ENCODE data around the gene CSRNP2. TPM values are rescaled to one million over a fixed set of nuclear protein-coding genes. Genes with fewer than 3 reads are reported as not detected.

Gene CSRNP2
- total RNA-seq, 4 donors from 2014 or later = 22.6 to 36.2 (median 31.1) TPM

- no peaks in the 10 kb centered on the region for H3K9me3 ChIP-seq
- H3K36me3 ChIP-seq = peaks cover 0 to 43% (median 0%) of the 10 kb centered on the region in 3 donors
- peak overlapping the region in 1 of 4 donors; percentile 86 for H3K27ac ChIP-seq
- 61 to 66% methylated on average over 3 of the region's 3 CpGs for WGBS, 2 donors
- no peak for DNase-seq (ENCODE audit: low spot score in 2 of 2)
- TF ChIP-seq POLR2A (IDR thresholded peaks at IDR 0.05) = no peak
- TF ChIP-seq EP300 (IDR thresholded peaks at IDR 0.05) = no peak
- no peak for TF ChIP-seq CTCF (IDR thresholded peaks at IDR 0.05)
- H3K27me3 ChIP-seq = no peaks in the 10 kb centered on the region
- H3K4me1 ChIP-seq = peaks cover 4 to 23% (median 19%) of the 10 kb centered on the region in 4 donors
- H3K4me3 ChIP-seq = peak overlapping the region in 1 of 4 donors; percentile 75
These were observed 33.9 kb downstream of the CSRNP2 start for GRCh38 chr12:51049525-51049924.

- DNase-seq (ENCODE audit: low spot score in 2 of 2) = no peak
- H3K27me3 ChIP-seq = no peaks in the 10 kb centered on the region
- peak overlapping the region; percentile 86 to 95 (median 93) for H3K27ac ChIP-seq
- peaks cover 0 to 35% (median 0%) of the 10 kb centered on the region in 3 donors for H3K36me3 ChIP-seq
- H3K4me3 ChIP-seq = peak overlapping the region; percentile 75 to 89 (median 83)
- WGBS, 2 donors = 30 to 33% methylated on average over 14 of the region's 14 CpGs
- no peak for TF ChIP-seq POLR2A (IDR thresholded peaks at IDR 0.05)
- TF ChIP-seq EP300 (IDR thresholded peaks at IDR 0.05) = no peak
- no peak for TF ChIP-seq CTCF (IDR thresholded peaks at IDR 0.05)
- peaks cover 4 to 23% (median 19%) of the 10 kb centered on the region in 4 donors for H3K4me1 ChIP-seq
- H3K9me3 ChIP-seq = no peaks in the 10 kb centered on the region
These were observed 34.6 kb downstream of the CSRNP2 start for GRCh38 chr12:51048661-51049251.

- H3K9me3 ChIP-seq = no peaks in the 10 kb centered on the region
- H3K27me3 ChIP-seq = no peaks in the 10 kb centered on the region
- WGBS, 2 donors = 4 to 6% methylated on average over 30 to 45 of the region's 51 CpGs
- TF ChIP-seq EP300 (IDR thresholded peaks at IDR 0.05) (peak in 1 of 2 donors; percentile 93), POLR2A (IDR thresholded peaks at IDR 0.05) (peak; percentile 59 to 71), CTCF (IDR thresholded peaks at IDR 0.05) (peak; percentile 82 to 96 (median 95))
- peak within 1 kb of the TSS; percentile 75 to 89 (median 83) for H3K4me3 ChIP-seq
- peak; percentile 84 to 94 for DNase-seq (ENCODE audit: low spot score in 2 of 2)
- H3K36me3 ChIP-seq = peaks cover 0 to 27% (median 0%) of the 10 kb centered on the region in 3 donors
- peaks cover 4 to 23% (median 19%) of the 10 kb centered on the region in 4 donors for H3K4me1 ChIP-seq
- peak within 1 kb of the TSS; percentile 86 to 95 (median 93) for H3K27ac ChIP-seq
These were observed 35.5 kb downstream of the CSRNP2 start, which contains the start of gene LETMD1 for GRCh38 chr12:51047655-51048540. Gene LETMD1 (plus strand): TSS chr12:51048327. CDS start chr12:51048357, 30 bp downstream.

- Histone ChIP-seq H3K36me3 (no peaks in the 10 kb centered on the region), H3K27me3 (no peaks in the 10 kb centered on the region), H3K9me3 (no peaks in the 10 kb centered on the region), H3K4me3 (no peak overlapping the region), H3K4me1 (no peaks in the 10 kb centered on the region), H3K27ac (no peak overlapping the region)
- WGBS, 2 donors = 73 to 74% methylated on average over 3 of the region's 3 CpGs
- TF ChIP-seq EP300 (IDR thresholded peaks at IDR 0.05) (no peak), POLR2A (IDR thresholded peaks at IDR 0.05) (no peak), CTCF (IDR thresholded peaks at IDR 0.05) (no peak)
- no peak for DNase-seq (ENCODE audit: low spot score in 2 of 2)
These were observed 47.1 kb downstream of the CSRNP2 start for GRCh38 chr12:51036279-51036678.

Measured in tibial nerve (tissue), 4 donors.